ENCODE results near the gene TXNDC2.
"Not testable (repeated sequence)": the region's sequence is repeated elsewhere in the genome, so short reads cannot be mapped to it uniquely, and the experiment has no call there.

The TXNDC2 gene

GRCh38 chr18:9887992-9888391 lies 2.2 kb downstream of the TXNDC2 start:
- FAIRE-seq = no peak

- FAIRE-seq = no peak
Measured at GRCh38 chr18:9890196-9890595, 4.4 kb downstream of the TXNDC2 start.

GRCh38 chr18:9890957-9891356 lies 5.2 kb downstream of the TXNDC2 start:
- FAIRE-seq = no peak

GRCh38 chr18:9891515-9891914 lies 5.7 kb downstream of the TXNDC2 start:
- not testable (repeated sequence) for FAIRE-seq

DNA sequence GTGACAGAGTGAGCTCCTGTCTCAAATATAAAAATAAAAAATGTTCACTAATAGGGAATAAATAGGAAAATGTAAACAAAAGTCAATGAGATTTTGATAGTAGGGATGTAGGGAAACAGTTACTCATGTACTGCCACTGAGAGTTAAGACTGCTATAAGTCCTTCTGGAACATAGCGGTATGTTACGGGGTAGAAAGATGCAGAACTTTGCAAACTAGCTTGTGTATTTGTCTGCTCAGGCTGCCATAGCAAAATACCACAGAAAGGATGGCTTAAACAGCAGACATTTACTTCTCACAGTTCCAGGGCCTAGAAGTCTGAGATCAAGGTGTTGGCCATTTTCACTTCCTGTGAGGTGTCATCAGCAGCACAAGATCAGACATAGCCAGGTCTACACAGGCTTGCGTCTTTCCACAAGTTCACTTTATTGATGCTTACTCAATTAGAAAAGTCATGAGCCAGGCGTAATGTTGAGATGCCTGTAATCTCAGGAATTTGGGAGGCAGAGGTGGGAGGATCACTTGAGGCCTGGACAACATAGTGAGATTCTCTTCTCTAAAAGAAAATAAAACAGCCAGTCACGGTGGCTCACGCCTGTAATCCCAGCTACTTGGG lies 8.8 kb downstream of the TXNDC2 start:
- FAIRE-seq = no peak

DNA sequence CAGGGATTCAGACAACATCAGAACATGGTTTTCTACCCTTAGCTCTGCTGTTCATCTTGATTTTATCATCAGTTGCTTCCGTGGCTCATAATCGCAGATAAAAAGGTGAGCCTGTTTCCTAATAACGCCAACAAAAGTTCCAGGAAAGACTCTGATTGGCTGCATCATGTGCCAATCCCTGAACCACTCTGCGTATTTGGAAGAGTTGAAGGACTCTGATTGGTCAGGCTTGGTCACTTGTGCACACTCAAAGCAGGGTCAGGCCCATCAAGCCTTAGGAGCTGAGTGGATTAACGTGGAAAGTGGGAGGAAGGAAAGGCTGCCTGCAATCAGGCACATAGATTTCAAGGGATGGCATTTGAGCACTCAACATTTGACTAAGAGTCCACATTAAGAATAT lies 11.4 kb downstream of the TXNDC2 start:
- FAIRE-seq = no peak

GRCh38 chr18:9897787-9898291 lies 12.1 kb downstream of the TXNDC2 start:
- not testable (repeated sequence) for FAIRE-seq

DNA sequence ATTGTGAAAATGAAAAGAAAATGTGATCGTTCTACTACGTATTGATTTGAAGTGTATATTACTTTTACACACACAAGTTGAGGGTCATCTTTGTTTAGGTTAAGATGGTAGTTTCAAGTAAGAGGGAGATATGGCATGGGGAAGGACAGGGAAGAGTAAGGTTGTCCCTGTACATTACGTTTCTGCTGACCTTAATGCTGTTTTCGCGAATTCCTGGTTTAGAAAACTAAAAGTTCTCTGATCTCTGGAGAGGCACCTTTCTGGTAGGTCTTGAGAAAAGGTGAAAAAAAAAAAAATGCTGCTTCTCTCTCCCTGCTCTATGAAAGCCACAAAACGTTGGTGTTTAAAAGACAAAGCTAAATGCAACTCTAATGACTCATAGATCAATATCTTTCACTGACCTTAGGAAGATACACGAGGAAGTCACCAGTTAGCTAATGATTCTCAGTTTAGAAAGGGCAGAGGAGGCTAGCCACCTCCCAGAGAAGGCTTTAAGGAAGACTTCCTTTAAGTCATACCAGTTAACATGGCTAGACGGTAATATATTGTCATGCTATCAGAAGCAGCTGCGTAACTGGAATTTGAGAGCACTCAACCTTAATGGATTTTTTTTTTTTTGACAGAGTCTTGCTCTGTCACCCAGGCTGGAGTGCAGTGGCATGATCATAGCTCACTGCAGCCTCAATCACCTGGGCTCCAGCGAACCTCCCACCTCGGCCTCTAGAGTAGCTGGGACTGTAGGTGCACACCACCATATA lies 13.2 kb downstream of the TXNDC2 start:
- FAIRE-seq = no peak

- not testable (repeated sequence) for FAIRE-seq
Measured at GRCh38 chr18:9899550-9899930, 13.8 kb downstream of the TXNDC2 start.

- no peak for FAIRE-seq
Measured at GRCh38 chr18:9900699-9901098, 14.9 kb downstream of the TXNDC2 start.

- FAIRE-seq = no peak
Measured at GRCh38 chr18:9901377-9901776, 15.6 kb downstream of the TXNDC2 start.

GRCh38 chr18:9902264-9902663 lies 16.5 kb downstream of the TXNDC2 start:
- FAIRE-seq = not testable (repeated sequence)

DNA sequence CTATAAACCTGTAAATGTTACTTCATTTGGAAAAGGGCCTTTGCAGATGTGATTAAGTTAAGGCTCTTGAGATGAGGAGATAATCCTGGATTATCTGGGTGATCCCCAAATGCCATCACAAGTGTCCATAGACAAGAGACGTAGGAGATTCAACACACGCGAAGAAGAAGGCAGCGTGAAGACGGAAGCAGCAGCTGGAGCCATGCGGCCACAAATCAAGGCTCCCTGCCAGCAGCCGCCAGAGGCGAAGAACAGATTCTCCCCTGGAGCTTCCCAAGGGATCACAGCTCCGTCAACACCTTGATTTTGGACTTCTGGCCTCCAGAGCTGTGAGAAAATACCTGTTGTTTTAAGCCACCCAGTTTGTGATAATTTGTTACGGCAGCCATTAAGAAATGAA lies 17.1 kb downstream of the TXNDC2 start:
- FAIRE-seq = no peak

DNA sequence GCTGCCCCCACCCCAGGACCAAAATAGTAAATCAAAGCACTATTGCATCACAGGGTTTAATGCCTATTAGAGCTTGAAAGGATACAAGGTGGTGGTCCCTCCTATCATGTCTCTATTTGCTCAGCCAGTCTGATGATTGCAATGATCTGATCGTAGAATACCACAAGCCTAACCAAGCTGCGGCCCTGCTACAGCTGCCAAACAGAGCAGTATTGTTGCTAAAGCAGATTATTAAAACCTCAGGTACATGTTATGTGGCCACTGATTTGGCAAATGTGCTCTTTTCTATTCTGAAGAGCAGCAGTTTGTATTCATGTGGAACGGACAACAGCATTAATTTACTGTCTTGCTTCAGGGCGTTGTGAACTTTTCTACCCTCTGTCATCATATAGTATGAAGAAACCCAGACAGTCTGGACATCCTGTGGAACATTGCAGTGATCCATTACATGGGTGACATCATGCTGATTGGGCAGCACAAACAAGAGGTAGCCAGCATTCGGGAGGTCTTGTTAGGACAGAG lies 19.7 kb downstream of the TXNDC2 start:
- FAIRE-seq = no peak

DNA sequence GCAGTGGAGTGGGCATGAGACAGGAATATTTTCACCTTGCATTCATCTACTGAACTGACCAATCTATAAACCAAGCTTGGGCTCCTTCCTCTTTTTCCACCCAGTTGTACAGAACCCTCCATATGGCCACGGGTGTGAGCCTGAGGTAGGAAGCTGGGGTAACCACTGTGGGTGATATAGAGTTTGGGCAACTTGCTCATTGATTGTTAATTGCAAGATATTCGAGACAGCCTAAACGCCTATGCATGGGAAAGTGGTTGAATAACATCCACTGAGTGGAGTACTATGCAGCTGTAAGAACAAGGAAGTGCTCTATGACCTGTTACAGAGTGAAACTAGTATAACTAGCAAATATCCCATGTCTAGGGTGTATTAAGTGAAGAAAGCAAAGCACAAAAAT lies 20.7 kb downstream of the TXNDC2 start:
- FAIRE-seq = no peak

DNA sequence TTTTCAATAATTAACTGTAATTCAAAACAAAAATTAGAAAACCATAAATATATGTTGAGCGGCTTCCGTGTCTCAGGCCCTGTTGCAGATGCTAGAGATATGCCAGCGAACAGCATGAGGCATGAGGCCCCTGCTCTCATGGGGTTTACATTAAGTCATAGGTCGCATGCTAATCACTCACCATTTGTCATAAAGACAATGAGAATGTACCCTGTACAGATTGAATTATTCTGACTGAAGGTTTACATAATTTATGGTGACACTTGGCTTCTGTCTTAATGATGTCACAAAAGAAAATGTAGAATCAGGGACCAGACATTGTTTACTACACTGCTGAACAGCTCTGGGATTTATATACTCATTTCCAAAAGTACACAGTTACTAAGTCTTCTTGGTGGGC lies 22.1 kb downstream of the TXNDC2 start:
- FAIRE-seq = no peak

GRCh38 chr18:9910071-9910470 lies 24.3 kb downstream of the TXNDC2 start:
- FAIRE-seq = no peak

DNA sequence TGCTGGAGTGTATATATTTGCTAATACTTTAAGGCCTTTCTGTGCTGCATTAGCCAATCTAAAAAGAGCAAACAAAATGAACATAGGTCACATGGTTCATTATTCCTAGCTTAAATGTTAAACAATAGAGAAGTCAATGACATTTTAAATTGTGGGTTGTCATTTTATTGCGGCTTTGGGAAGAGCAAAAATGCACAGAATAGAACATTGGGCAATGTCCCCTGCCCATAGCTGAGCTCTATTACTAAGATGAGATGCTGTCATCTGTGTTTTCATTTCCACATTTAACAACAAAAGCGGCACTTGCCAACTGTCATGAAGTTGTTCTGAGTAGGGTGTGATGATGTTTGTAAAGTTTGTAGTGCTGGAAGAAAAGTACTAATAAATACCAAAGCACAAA lies 24.9 kb downstream of the TXNDC2 start:
- FAIRE-seq = no peak

DNA sequence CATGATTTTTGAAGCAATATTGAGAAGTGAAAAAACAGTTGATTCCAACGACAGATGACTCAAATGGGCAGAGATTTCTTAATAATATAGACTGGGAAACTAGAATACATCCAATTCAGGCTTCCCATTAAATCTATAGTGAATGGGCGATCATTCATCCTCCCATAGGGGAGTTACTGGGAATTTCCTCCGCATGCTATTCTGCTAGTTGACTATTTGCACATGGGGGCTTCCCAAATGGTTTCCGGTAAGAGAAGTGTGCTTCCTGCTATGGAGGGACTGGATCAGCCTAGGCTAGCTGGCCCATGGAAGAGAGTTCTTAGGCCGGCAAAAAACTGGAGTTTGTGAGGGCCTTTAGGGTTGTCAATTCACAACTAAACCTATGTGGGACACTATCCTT lies 25.5 kb downstream of the TXNDC2 start:
- FAIRE-seq = no peak

GRCh38 chr18:9912285-9912684 lies 26.5 kb downstream of the TXNDC2 start:
- not testable (repeated sequence) for FAIRE-seq

DNA sequence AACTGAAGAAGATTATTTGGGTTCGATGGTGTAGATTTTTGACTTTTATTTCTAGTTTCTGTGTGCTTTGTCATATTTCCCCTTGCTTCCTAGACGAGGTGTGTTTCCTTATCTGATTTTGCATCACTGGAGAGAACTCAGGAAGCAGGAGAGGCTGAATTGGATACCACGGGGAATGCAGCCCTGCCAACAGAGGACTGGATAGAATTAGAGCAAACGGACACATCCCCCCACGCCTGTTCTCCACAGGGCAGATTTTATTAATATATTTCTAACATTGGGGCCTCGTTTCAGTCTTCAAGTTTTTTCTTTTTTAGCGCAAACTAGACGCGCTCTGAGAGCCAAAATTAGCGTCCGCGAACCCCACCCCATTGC lies 27.4 kb downstream of the TXNDC2 start:
- no peak for FAIRE-seq

- FAIRE-seq = no peak
Measured at GRCh38 chr18:9913526-9914333, 28.0 kb downstream of the TXNDC2 start, which contains the start of gene VAPA. Gene VAPA (plus strand): TSS chr18:9914016. CDS start chr18:9914257, 241 bp downstream.

DNA sequence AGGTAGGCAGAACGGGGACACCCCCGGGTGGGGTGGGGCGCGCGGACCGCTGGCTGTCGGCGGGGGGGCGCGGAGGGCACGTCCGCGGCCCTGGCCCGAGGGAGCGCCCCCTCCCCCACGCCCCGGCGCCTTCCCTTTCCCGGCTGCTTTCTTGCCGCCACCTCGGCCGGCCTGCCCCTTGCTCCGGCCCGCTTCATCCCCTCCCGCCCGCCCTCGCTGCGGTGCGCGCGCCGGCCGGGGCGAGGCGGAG lies 28.5 kb downstream of the TXNDC2 start:
- no peak for FAIRE-seq

Measured in A204.1 (cell line).